Measurements from ENCODE around the gene C1QTNF6. TPM values are rescaled to one million over a fixed set of nuclear protein-coding genes. Genes with fewer than 3 reads are reported as not detected.

C1QTNF6 gene
- total RNA-seq, 2 donors from 2014 or later = 9.3 to 16.7 TPM

DNA sequence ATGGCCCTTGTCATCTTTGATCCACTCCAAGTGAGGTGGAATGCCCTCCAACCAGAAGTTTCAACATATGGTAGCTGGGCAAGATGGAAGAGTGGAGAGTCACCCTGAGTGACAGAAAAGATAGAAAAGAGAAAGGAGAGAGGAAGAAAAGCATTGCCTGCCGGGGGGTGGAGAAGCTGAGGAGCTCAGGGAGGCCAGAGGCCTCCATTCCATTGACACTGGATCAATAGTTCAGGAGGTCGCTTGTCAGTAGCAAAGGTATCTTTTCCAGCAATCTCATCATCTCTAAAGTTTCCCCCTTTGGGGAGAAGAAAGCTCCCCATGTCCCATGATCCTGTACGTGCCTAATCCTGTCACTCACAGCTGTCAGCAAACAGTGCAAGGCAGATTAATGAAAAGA, 6.7 kb upstream of the C1QTNF6 start:
- peaks cover 29% of the 10 kb centered on the region for H3K4me1 ChIP-seq

DNA sequence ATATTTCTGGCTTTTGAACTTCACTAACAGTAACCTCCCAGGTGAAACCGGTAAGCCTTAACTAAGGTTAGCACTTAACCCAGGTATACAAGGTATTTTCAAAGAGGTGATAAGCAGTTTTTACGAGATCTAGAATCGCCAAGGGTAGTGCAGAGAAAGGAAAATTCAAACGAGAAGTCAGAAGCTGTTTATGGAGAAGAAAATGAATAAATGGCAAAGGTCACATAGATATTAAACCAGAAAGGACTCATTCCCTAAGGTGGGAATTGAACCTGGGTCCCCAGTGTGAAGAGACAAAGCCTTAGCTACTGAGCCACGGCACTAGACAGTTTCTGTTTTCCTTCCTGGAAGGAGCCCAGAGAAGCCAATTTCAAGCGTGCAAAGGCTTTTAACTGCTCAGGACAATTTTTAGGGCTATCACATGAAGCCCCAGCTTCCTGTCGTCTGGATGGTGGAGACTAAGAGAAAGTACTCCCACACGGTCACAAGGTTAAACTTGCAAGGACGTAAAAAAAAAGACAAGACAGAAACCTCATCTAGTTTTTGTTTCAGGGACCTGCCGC, 5.7 kb upstream of the C1QTNF6 start:
- intact Hi-C loops (cut with DNase I) = no loop called here
- Histone ChIP-seq H3K27ac (peak overlapping the region; percentile 56), H3K4me1 (peaks cover 26% of the 10 kb centered on the region), H3K9me3 (no peaks in the 10 kb centered on the region), H3K9ac (ENCODE audit: low read depth in 2 of 2, low read length in 2 of 2) (peak overlapping the region in 1 of 2 donors; percentile 63), H3K4me3 (no peak overlapping the region), H3K36me3 (no peaks in the 10 kb centered on the region), H3K27me3 (no peaks in the 10 kb centered on the region)
- DNase-seq = peak; percentile 75
- TF ChIP-seq CTCF (IDR thresholded peaks at IDR 0.05) = no peak

More for the DNA sequence above, 6.7 kb upstream of the C1QTNF6 start:
- intact Hi-C loops (cut with DNase I) = loop anchor here (5.0 kb wide), 1 partner anchor 117 kb away; no protein-coding TSS in a partner anchor
- Histone ChIP-seq H3K36me3 (no peaks in the 10 kb centered on the region), H3K27me3 (no peaks in the 10 kb centered on the region), H3K9me3 (no peaks in the 10 kb centered on the region), H3K27ac (no peak overlapping the region), H3K9ac (ENCODE audit: low read depth in 2 of 2, low read length in 2 of 2) (no peak overlapping the region), H3K4me3 (no peak overlapping the region)
- DNase-seq = no peak
- no peak for TF ChIP-seq CTCF (IDR thresholded peaks at IDR 0.05)

DNA sequence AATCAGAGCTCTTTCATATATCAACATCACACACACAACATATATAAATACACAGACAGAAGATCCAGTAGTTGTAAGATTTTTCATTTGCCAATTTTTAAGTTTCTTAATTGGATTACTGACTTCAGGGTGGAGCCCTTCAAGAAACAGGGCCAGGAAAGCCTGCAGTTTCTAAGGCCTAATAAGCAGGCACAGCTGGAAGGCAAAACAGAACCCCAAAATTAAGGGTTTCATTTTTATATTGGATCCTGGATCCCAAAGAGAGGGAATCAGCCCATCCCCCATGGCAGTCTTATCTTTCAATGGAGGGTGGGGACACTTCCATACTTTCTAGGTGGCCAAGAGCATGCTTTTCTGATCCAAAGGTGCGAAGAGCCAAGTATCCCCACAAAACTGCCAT, 4.7 kb upstream of the C1QTNF6 start:
- H3K9me3 ChIP-seq = no peaks in the 10 kb centered on the region
- no peaks in the 10 kb centered on the region for H3K36me3 ChIP-seq
- H3K4me1 ChIP-seq = peaks cover 25% of the 10 kb centered on the region
- H3K9ac ChIP-seq (ENCODE audit: low read depth in 2 of 2, low read length in 2 of 2) = peak overlapping the region in 1 of 2 donors; percentile 63
- no peak for TF ChIP-seq CTCF (IDR thresholded peaks at IDR 0.05)
- intact Hi-C loops (cut with DNase I) = no loop called here
- no peak for DNase-seq
- peak overlapping the region; percentile 56 for H3K27ac ChIP-seq
- no peaks in the 10 kb centered on the region for H3K27me3 ChIP-seq
- H3K4me3 ChIP-seq = no peak overlapping the region

GRCh38 chr22:37192204-37192603, 4.2 kb upstream of the C1QTNF6 start:
- no peak overlapping the region for H3K4me3 ChIP-seq
- H3K27me3 ChIP-seq = no peaks in the 10 kb centered on the region
- H3K36me3 ChIP-seq = no peaks in the 10 kb centered on the region
- intact Hi-C loops (cut with DNase I) = no loop called here
- H3K9ac ChIP-seq (ENCODE audit: low read depth in 2 of 2, low read length in 2 of 2) = no peak overlapping the region
- DNase-seq = no peak
- peaks cover 21% of the 10 kb centered on the region for H3K4me1 ChIP-seq
- no peaks in the 10 kb centered on the region for H3K9me3 ChIP-seq
- no peak for TF ChIP-seq CTCF (IDR thresholded peaks at IDR 0.05)
- peak overlapping the region; percentile 56 for H3K27ac ChIP-seq

- no peak for DNase-seq
- intact Hi-C loops (cut with DNase I) = no loop called here
- no peaks in the 10 kb centered on the region for H3K36me3 ChIP-seq
- no peak overlapping the region for H3K27ac ChIP-seq
- TF ChIP-seq CTCF (IDR thresholded peaks at IDR 0.05) = no peak
- no peaks in the 10 kb centered on the region for H3K27me3 ChIP-seq
- H3K9ac ChIP-seq (ENCODE audit: low read depth in 2 of 2, low read length in 2 of 2) = no peak overlapping the region
- no peaks in the 10 kb centered on the region for H3K9me3 ChIP-seq
- H3K4me3 ChIP-seq = no peak overlapping the region
- peaks cover 18% of the 10 kb centered on the region for H3K4me1 ChIP-seq
Observed at GRCh38 chr22:37190262-37190780, 2.3 kb upstream of the C1QTNF6 start.
